ENCODE data around the gene LRMDA.

Gene LRMDA

DNA sequence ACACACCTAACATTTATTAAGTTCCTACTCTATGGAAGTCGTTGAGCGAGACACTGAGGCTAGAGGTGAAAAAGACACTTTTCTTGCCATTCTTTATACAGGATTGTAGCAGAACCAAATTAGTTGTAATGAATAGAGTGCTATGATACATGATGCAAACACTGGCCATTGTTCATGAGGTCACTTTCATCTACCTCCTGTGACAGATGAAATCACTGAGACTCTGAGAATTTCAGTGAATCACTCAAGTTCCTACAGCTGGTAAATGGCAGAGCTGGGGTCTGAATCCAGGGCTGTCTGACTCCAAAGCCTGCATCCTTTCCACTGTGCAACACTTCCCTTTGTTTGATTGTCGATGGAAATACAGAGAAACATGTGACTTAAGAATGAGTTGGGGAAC, 657.6 kb downstream of the LRMDA start:
- no peaks in the 10 kb centered on the region for H3F3A ChIP-seq (ENCODE audit: insufficient read depth)
- H3K9me2 ChIP-seq (replicated peaks; ENCODE audit: insufficient read depth, low read length), result no peaks in the 10 kb centered on the region
- no peak overlapping the region for H3K27ac ChIP-seq (ENCODE audit: low read depth, low read length)
- no peaks in the 10 kb centered on the region for H3K9me3 ChIP-seq (ENCODE audit: insufficient read depth, low read length)
- no peak for TF ChIP-seq EZH2phosphoT487 (conservative IDR thresholded peaks at IDR 0.05; ENCODE audit: low read length)
- TF ChIP-seq, protein P1, sequence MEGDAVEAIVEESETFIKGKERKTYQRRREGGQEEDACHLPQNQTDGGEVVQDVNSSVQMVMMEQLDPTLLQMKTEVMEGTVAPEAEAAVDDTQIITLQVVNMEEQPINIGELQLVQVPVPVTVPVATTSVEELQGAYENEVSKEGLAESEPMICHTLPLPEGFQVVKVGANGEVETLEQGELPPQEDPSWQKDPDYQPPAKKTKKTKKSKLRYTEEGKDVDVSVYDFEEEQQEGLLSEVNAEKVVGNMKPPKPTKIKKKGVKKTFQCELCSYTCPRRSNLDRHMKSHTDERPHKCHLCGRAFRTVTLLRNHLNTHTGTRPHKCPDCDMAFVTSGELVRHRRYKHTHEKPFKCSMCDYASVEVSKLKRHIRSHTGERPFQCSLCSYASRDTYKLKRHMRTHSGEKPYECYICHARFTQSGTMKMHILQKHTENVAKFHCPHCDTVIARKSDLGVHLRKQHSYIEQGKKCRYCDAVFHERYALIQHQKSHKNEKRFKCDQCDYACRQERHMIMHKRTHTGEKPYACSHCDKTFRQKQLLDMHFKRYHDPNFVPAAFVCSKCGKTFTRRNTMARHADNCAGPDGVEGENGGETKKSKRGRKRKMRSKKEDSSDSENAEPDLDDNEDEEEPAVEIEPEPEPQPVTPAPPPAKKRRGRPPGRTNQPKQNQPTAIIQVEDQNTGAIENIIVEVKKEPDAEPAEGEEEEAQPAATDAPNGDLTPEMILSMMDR (IDR thresholded peaks at IDR 0.05; ENCODE audit: insufficient read depth, low read length, poor library complexity, severe bottlenecking), result no peak
- H3K4me2 ChIP-seq (ENCODE audit: low read depth, low read length, poor library complexity, severe bottlenecking), result no peak overlapping the region
- no peaks in the 10 kb centered on the region for H3K27me3 ChIP-seq (ENCODE audit: low read length)
- H2AFZ ChIP-seq (ENCODE audit: low read depth, low read length, severe bottlenecking), result no peak overlapping the region
- no peaks in the 10 kb centered on the region for H4K20me1 ChIP-seq (ENCODE audit: low read depth, low read length)
- no peaks in the 10 kb centered on the region for H3K36me3 ChIP-seq (ENCODE audit: low read length)
- no peak overlapping the region for H3K4me3 ChIP-seq (ENCODE audit: insufficient read depth, low read length, poor library complexity, severe bottlenecking)
- no peak overlapping the region for H3K9ac ChIP-seq (ENCODE audit: low read length)
- H3K79me2 ChIP-seq (ENCODE audit: insufficient read depth, low read length), result no peaks in the 10 kb centered on the region

DNA sequence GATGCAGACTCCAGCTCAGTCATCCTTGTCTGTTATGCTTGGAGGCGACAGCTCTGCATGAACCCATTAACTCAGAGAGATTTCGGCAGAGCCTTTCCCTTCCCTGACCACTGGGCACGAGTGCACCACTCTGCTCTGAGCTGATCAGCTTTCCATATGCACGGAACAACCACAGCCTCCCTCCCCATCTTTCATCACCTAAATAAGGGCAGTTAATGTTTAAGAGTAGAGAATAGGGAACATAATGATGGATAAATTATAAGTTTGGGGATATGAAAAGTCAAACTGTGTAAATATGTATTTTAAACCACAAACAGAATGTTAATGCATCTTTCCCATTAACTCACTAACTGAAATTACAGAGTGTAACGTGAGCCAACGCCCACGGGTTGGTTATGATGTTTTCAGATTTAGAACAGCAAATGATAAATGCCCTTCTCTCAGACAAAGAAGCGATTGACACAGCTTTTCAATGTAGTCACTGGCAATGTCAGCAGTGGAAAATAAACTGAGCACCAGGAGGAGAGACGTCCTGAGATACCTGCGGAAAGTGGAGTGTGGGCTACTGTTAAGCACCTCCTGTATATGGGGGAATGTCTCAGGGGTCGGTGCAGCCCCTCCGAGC, 658.2 kb downstream of the LRMDA start:
- Histone ChIP-seq H3K4me3 (ENCODE audit: insufficient read depth, low read length, poor library complexity, severe bottlenecking) (no peak overlapping the region), H3F3A (ENCODE audit: insufficient read depth) (no peaks in the 10 kb centered on the region), H3K9me2 (replicated peaks; ENCODE audit: insufficient read depth, low read length) (no peaks in the 10 kb centered on the region), H3K9me3 (ENCODE audit: insufficient read depth, low read length) (no peaks in the 10 kb centered on the region), H3K27me3 (ENCODE audit: low read length) (no peaks in the 10 kb centered on the region), H3K79me2 (ENCODE audit: insufficient read depth, low read length) (no peaks in the 10 kb centered on the region), H2AFZ (ENCODE audit: low read depth, low read length, severe bottlenecking) (no peak overlapping the region), H4K20me1 (ENCODE audit: low read depth, low read length) (no peaks in the 10 kb centered on the region), H3K9ac (ENCODE audit: low read length) (no peak overlapping the region), H3K4me2 (ENCODE audit: low read depth, low read length, poor library complexity, severe bottlenecking) (no peak overlapping the region), H3K27ac (ENCODE audit: low read depth, low read length) (no peak overlapping the region), H3K36me3 (ENCODE audit: low read length) (no peaks in the 10 kb centered on the region)
- no peak for TF ChIP-seq EZH2phosphoT487 (conservative IDR thresholded peaks at IDR 0.05; ENCODE audit: low read length)
- TF ChIP-seq, protein P1 (IDR thresholded peaks at IDR 0.05; ENCODE audit: insufficient read depth, low read length, poor library complexity, severe bottlenecking), result no peak

DNA sequence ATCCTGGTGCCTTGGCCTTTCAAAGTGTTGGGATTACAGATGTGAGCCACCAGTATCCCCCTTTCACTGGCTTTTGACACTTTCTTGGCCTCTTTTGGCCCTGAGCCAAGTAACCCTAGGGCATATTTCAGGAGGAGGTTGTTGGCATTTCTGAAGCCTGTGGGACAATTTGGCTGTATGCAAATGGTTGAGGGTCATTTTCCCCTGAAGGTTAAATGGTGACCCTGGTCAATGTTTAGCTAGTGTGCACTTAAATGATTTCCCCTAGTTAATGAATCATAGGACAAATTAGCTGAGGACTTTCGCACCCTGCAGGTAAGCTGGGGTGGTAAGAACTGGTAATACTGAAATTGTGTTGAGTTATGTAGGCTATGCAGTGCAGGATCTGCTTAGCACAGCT, 660.5 kb downstream of the LRMDA start:
- H2AFZ ChIP-seq (ENCODE audit: low read depth, low read length, severe bottlenecking), result no peak overlapping the region
- TF ChIP-seq, protein P1 (IDR thresholded peaks at IDR 0.05; ENCODE audit: insufficient read depth, low read length, poor library complexity, severe bottlenecking), result no peak
- no peak for TF ChIP-seq EZH2phosphoT487 (conservative IDR thresholded peaks at IDR 0.05; ENCODE audit: low read length)
- H3K27me3 ChIP-seq (ENCODE audit: low read length), result no peaks in the 10 kb centered on the region

More for the DNA sequence above, 660.5 kb downstream of the LRMDA start:
- Histone ChIP-seq H3F3A (ENCODE audit: insufficient read depth) (no peaks in the 10 kb centered on the region), H3K27ac (ENCODE audit: low read depth, low read length) (no peak overlapping the region), H3K4me3 (ENCODE audit: insufficient read depth, low read length, poor library complexity, severe bottlenecking) (no peak overlapping the region), H3K36me3 (ENCODE audit: low read length) (no peaks in the 10 kb centered on the region), H3K4me2 (ENCODE audit: low read depth, low read length, poor library complexity, severe bottlenecking) (no peak overlapping the region), H3K9me2 (replicated peaks; ENCODE audit: insufficient read depth, low read length) (no peaks in the 10 kb centered on the region), H3K79me2 (ENCODE audit: insufficient read depth, low read length) (no peaks in the 10 kb centered on the region), H4K20me1 (ENCODE audit: low read depth, low read length) (no peaks in the 10 kb centered on the region), H3K9ac (ENCODE audit: low read length) (no peak overlapping the region), H3K9me3 (ENCODE audit: insufficient read depth, low read length) (no peaks in the 10 kb centered on the region)

Data from SU-DHL-6 (cell line).